Osteoblast (primary cell): ENCODE results near the gene CXCL6. TPM values are rescaled to one million over a fixed set of nuclear protein-coding genes. Genes with fewer than 3 reads are reported as not detected.

Experiments used
- DNase-seq: peaks from one replicate; pipeline ENCODE4 v3.0.0; 2011; ENCODE audit warnings: low spot score, mixed read lengths; ENCODE audit not compliant: insufficient read length; ENCODE audit errors: missing footprints
- H2AFZ ChIP-seq: 2 replicates; pipeline ENCODE4 v1.6.0; 2011; ENCODE audit warnings: mild to moderate bottlenecking, low read length
- H3K27ac ChIP-seq: 2 replicates; pipeline ENCODE4 v1.5.1; 2011; ENCODE audit warnings: mild to moderate bottlenecking, low read depth, low read length, moderate library complexity
- H3K27me3 ChIP-seq: 2 replicates; pipeline ENCODE4 v1.6.0; 2012; ENCODE audit warnings: mild to moderate bottlenecking, control low read depth, inconsistent platforms, low read length, moderate library complexity; ENCODE audit not compliant: insufficient read depth
- H3K36me3 ChIP-seq: 2 replicates; pipeline ENCODE4 v1.5.1; 2011; ENCODE audit warnings: mild to moderate bottlenecking, low read length, control low read depth, moderate library complexity; ENCODE audit not compliant: insufficient read depth
- H3K4me1 ChIP-seq: 2 replicates; pipeline ENCODE4 v1.5.1; 2011; ENCODE audit warnings: mild to moderate bottlenecking, low read length, control low read depth, moderate library complexity; ENCODE audit not compliant: insufficient read depth
- H3K4me2 ChIP-seq: 2 replicates; pipeline ENCODE4 v1.6.0; 2011; ENCODE audit warnings: mild to moderate bottlenecking, low read length; ENCODE audit not compliant: insufficient read depth
- H3K4me3 ChIP-seq: fragments of 200-600 bp; sonication (generic); 3 replicates; pipeline ENCODE4 v1.5.1; 2012; ENCODE audit warnings: mild to moderate bottlenecking, low read length, inconsistent platforms; ENCODE audit not compliant: insufficient read depth
- H3K79me2 ChIP-seq: 2 replicates; pipeline ENCODE4 v1.6.0; 2012; ENCODE audit warnings: mild to moderate bottlenecking, low read length, control low read depth, inconsistent platforms; ENCODE audit not compliant: insufficient read depth
- H3K9me3 ChIP-seq: 2 replicates; pipeline ENCODE4 v1.5.1; 2011; ENCODE audit warnings: low read depth, low read length, control low read depth
- H4K20me1 ChIP-seq: 2 replicates; pipeline ENCODE4 v1.6.0; 2012; ENCODE audit warnings: mild to moderate bottlenecking, low read length, control low read depth; ENCODE audit not compliant: insufficient read depth
- total RNA-seq: library from RNA; depleted of rRNA; stranded (reverse); fragments of >200 nt; gene quantifications from 2 replicates; pipeline ENCODE4 v1.2.3, GENCODE V29; 2012
- TF ChIP-seq, protein P1 (sequence below): IDR thresholded peaks from 2 replicates; pipeline ENCODE4 v1.5.1; 2011; ENCODE audit warnings: mild to moderate bottlenecking, low read depth, low read length, moderate library complexity; ENCODE audit errors: extremely low read depth

The CXCL6 gene
- total RNA-seq, 1 donor: 1.1 TPM

GRCh38 chr4:73821325-73821724 lies 15.2 kb upstream of the CXCL6 start:
- Histone ChIP-seq H3K4me1 (peaks cover 3% of the 10 kb centered on the region), H3K36me3 (no peaks in the 10 kb centered on the region), H2AFZ (no peak overlapping the region), H3K4me3 (no peak overlapping the region), H3K27me3 (no peaks in the 10 kb centered on the region), H3K27ac (no peak overlapping the region), H3K79me2 (no peaks in the 10 kb centered on the region), H3K9me3 (no peaks in the 10 kb centered on the region), H4K20me1 (no peaks in the 10 kb centered on the region), H3K4me2 (no peak overlapping the region)
- no peak for DNase-seq
- TF ChIP-seq, protein P1, sequence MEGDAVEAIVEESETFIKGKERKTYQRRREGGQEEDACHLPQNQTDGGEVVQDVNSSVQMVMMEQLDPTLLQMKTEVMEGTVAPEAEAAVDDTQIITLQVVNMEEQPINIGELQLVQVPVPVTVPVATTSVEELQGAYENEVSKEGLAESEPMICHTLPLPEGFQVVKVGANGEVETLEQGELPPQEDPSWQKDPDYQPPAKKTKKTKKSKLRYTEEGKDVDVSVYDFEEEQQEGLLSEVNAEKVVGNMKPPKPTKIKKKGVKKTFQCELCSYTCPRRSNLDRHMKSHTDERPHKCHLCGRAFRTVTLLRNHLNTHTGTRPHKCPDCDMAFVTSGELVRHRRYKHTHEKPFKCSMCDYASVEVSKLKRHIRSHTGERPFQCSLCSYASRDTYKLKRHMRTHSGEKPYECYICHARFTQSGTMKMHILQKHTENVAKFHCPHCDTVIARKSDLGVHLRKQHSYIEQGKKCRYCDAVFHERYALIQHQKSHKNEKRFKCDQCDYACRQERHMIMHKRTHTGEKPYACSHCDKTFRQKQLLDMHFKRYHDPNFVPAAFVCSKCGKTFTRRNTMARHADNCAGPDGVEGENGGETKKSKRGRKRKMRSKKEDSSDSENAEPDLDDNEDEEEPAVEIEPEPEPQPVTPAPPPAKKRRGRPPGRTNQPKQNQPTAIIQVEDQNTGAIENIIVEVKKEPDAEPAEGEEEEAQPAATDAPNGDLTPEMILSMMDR: no peak

GRCh38 chr4:73822389-73822788 lies 14.1 kb upstream of the CXCL6 start:
- H3K4me2 ChIP-seq: no peak overlapping the region
- DNase-seq: no peak
- no peaks in the 10 kb centered on the region for H3K79me2 ChIP-seq
- no peaks in the 10 kb centered on the region for H3K4me1 ChIP-seq
- no peaks in the 10 kb centered on the region for H3K27me3 ChIP-seq
- no peaks in the 10 kb centered on the region for H4K20me1 ChIP-seq
- no peaks in the 10 kb centered on the region for H3K9me3 ChIP-seq
- H3K36me3 ChIP-seq: no peaks in the 10 kb centered on the region
- no peak overlapping the region for H2AFZ ChIP-seq
- no peak overlapping the region for H3K27ac ChIP-seq
- no peak overlapping the region for H3K4me3 ChIP-seq
- TF ChIP-seq, protein P1: no peak

DNA sequence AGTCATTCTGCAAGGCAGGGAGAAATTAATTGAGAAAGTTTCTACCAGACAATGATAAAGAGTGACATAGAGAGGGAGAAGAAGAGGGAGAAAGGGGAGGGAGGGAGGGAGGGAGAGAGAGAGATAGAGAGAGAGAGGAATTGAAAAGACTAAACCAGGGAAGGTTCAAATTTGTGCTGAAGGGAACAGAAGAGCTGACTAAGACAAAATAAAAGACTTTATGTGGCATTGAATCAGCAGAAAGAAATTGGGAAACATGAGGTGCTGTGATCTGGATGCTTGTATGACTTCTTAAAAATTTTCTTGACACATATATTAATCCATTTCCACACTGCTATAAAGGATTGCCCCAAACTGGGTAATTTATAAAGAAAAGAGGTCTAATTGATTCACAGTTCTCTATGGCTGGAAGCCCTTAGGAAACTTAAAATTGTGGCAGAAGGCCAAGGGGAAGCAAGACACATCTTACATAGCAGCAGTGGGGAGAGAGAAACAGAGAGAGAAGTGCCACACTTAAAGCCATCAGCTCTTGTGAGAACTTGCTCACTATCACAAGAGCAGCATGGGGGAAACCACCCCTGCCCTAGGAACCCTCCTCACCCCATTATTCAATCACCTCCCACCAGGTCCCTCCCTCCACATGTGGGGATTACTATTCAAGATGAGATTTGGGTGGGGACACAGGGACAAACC lies 13.5 kb upstream of the CXCL6 start:
- H3K9me3 ChIP-seq: no peaks in the 10 kb centered on the region

DNA sequence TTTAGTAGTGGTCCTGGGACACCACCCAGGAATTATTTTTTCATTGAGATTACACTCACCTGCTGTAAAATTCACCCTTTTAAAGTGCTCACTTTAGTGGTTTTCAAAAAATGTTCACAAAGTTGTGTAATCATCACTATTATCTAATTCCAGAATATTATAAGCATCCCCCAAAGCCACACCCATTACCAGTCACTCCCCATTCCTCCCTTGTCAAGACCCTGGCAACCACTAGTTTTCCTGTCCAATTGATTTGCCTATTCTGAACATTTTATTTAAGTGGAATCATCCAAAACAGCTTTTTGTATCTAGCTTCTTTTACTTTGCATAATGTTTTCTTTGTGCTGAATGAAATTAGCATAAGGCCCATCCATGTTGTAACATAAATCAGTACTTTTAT lies 12.7 kb upstream of the CXCL6 start:
- Histone ChIP-seq H3K4me2 (no peak overlapping the region), H3K27me3 (no peaks in the 10 kb centered on the region), H3K4me3 (no peak overlapping the region), H3K4me1 (peaks cover 3% of the 10 kb centered on the region), H2AFZ (no peak overlapping the region), H3K36me3 (no peaks in the 10 kb centered on the region), H3K9me3 (no peaks in the 10 kb centered on the region), H3K27ac (no peak overlapping the region), H4K20me1 (no peaks in the 10 kb centered on the region), H3K79me2 (no peaks in the 10 kb centered on the region)
- DNase-seq: no peak
- TF ChIP-seq, protein P1: no peak

More for the DNA sequence above, 13.5 kb upstream of the CXCL6 start:
- Histone ChIP-seq H3K4me2 (no peak overlapping the region), H3K79me2 (no peaks in the 10 kb centered on the region), H3K27me3 (no peaks in the 10 kb centered on the region), H3K36me3 (no peaks in the 10 kb centered on the region), H4K20me1 (no peaks in the 10 kb centered on the region), H3K4me3 (no peak overlapping the region), H3K4me1 (no peaks in the 10 kb centered on the region), H3K27ac (no peak overlapping the region), H2AFZ (no peak overlapping the region)
- no peak for DNase-seq
- TF ChIP-seq, protein P1: no peak
